ENCODE measurements around the gene MYMK. TPM values are rescaled to one million over a fixed set of nuclear protein-coding genes. Genes with fewer than 3 reads are reported as not detected.

MYMK gene
- total and polyA plus RNA-seq, 2 of the 8 experiments (the other 6 are each of a cell fraction or from before 2014, with no cell fraction given) = not detected

DNA sequence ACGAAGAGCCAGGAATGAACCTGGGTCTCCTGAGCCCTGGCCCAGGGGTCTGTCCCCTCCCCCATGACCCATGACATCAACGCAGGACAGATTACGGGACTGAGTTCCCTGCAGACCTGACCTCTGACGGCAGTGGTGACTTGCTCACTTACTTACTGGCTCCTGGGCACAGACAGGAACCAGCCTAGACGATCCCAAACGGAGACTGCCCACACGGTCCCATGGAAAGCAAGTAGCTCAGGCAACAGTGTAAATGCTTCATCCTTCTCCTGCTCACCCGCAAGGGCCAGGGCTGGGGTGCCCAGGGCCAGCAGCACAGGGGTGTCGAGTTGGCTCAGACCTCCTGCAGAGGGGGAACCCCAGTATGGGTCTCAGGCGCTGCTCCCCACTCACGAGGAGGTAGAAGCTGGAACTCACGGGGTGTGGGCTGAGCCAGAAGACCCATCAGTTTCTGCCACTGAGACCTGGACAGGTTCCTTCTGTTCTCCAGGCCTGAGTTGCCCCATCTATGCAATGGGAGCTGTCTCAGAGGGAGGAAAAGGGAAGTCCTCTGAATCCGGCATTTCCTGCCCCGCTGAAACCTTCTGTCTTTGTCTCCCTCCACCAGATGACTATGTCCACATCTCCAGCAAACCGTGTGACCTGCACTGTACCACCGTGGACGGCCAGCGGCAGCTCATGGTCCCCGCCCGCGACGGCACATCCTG is 15.4 kb upstream of the MYMK start (continued):
- no peak for TF ChIP-seq GTF2F1 (IDR thresholded peaks at IDR 0.05; ENCODE audit: borderline replicate concordance, low read depth, low read length)
- no peak for TF ChIP-seq SIN3A (conservative IDR thresholded peaks at IDR 0.05 in 1 of 2, IDR thresholded peaks at IDR 0.05 in 1 of 2; ENCODE audit: low read depth in 1 of 2, low read length in 2 of 2)
- no peak for TF ChIP-seq CREB1 (IDR thresholded peaks at IDR 0.05)
- TF ChIP-seq FOSL1 (IDR thresholded peaks at IDR 0.05; ENCODE audit: insufficient read depth, low read depth, low read length) = no peak
- no peak for TF ChIP-seq RFX5 (IDR thresholded peaks at IDR 0.05; ENCODE audit: borderline replicate concordance, low read depth, low read length)
